ENCODE measurements around the gene GRIK2. TPM values are rescaled to one million over a fixed set of nuclear protein-coding genes. Genes with fewer than 3 reads are reported as not detected.

GRIK2 gene
- total RNA-seq, 1 experiment from 2014 or later = 6.6 TPM

GRCh38 chr6:101577091-101577490 lies 183.6 kb downstream of the GRIK2 start:
- no peak for ATAC-seq
- BruUV-seq (replicated peaks) = no TSS peak
- CTCF ChIA-PET = no interaction called here

DNA sequence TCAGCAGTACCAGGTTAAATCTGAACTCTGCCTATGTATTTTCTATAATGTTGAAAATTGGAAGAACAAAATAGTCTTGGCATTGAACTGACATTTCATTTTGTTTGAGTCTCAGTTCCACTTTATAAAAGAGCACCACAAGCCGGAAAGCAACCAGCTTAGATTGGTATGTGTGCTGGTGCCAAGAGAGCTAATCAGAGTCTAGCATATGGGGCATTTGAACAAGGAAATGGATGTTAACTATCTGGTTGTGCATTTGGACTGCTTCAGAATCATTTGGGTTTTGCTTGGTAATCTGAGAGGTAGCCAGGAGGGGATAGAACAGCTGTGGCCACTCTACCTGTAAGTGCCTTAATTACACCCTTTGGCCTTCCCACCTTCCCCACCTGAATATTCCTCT lies 184.8 kb downstream of the GRIK2 start:
- Histone ChIP-seq H3K27ac (ENCODE audit: low read length) (no peak overlapping the region), H3K4me3 (ENCODE audit: low read depth in 2 of 2, low read length in 2 of 2) (no peak overlapping the region), H3K36me3 (ENCODE audit: control insufficient read depth, insufficient read depth, low read length) (no peaks in the 10 kb centered on the region), H3K9me3 (ENCODE audit: control insufficient read depth, insufficient read depth, low read depth, low read length) (no peaks in the 10 kb centered on the region), H3K27me3 (ENCODE audit: control insufficient read depth, insufficient read depth, low read length) (no peaks in the 10 kb centered on the region), H3K4me1 (ENCODE audit: control insufficient read depth, insufficient read depth, low read length) (no peaks in the 10 kb centered on the region)
- BruUV-seq (replicated peaks) = no TSS peak
- in situ Hi-C loops (cut with HindIII; ENCODE audit: low pct_unique_long_range_greater_than_20kb, low sequenced_read_pairs) (no loop called here), intact Hi-C loops (cut with micrococcal nuclease; ENCODE audit: unreplicated experiment) (no loop called here)
- CTCF ChIA-PET = no interaction called here
- POLR2A ChIA-PET = no interaction called here
- no peak for DNase-seq (ENCODE audit: low read depth, low spot score)
- no peak for ATAC-seq
- TF ChIP-seq POLR2AphosphoS5 (IDR thresholded peaks at IDR 0.05; ENCODE audit: low read depth, low read length) (no peak), REST (IDR thresholded peaks at IDR 0.05; ENCODE audit: insufficient read depth in 1 of 2, low read depth in 2 of 2, low read length in 1 of 2) (no peak), SIN3A (IDR thresholded peaks at IDR 0.05; ENCODE audit: borderline replicate concordance, insufficient read depth, low read depth, low read length) (no peak), TCF7L2 (IDR thresholded peaks at IDR 0.05; ENCODE audit: low read depth, low read length) (no peak)

More at GRCh38 chr6:101577091-101577490, 183.6 kb downstream of the GRIK2 start:
- intact Hi-C loops (cut with micrococcal nuclease; ENCODE audit: unreplicated experiment) = no loop called here
- TF ChIP-seq REST (IDR thresholded peaks at IDR 0.05; ENCODE audit: insufficient read depth in 1 of 2, low read depth in 2 of 2, low read length in 1 of 2) (no peak), POLR2AphosphoS5 (IDR thresholded peaks at IDR 0.05; ENCODE audit: low read depth, low read length) (no peak), TCF7L2 (IDR thresholded peaks at IDR 0.05; ENCODE audit: low read depth, low read length) (no peak), CTCF (IDR thresholded peaks at IDR 0.05) (no peak), SIN3A (IDR thresholded peaks at IDR 0.05; ENCODE audit: borderline replicate concordance, insufficient read depth, low read depth, low read length) (no peak)
- POLR2A ChIA-PET = no interaction called here
- in situ Hi-C loops (cut with HindIII; ENCODE audit: low pct_unique_long_range_greater_than_20kb, low sequenced_read_pairs) = no loop called here
- no peaks in the 10 kb centered on the region for H3K27me3 ChIP-seq (ENCODE audit: control insufficient read depth, insufficient read depth, low read length)
- H3K4me3 ChIP-seq (ENCODE audit: low read depth in 2 of 2, low read length in 2 of 2) = no peak overlapping the region
- H3K27ac ChIP-seq (ENCODE audit: low read length) = no peak overlapping the region
- DNase-seq (ENCODE audit: low read depth, low spot score) = no peak
- no peaks in the 10 kb centered on the region for H3K4me1 ChIP-seq (ENCODE audit: control insufficient read depth, insufficient read depth, low read length)
- H3K36me3 ChIP-seq (ENCODE audit: control insufficient read depth, insufficient read depth, low read length) = no peaks in the 10 kb centered on the region
- H3K9me3 ChIP-seq (ENCODE audit: control insufficient read depth, insufficient read depth, low read depth, low read length) = no peaks in the 10 kb centered on the region
